ENCODE measurements around the gene HLA-F.

The HLA-F gene

DNA sequence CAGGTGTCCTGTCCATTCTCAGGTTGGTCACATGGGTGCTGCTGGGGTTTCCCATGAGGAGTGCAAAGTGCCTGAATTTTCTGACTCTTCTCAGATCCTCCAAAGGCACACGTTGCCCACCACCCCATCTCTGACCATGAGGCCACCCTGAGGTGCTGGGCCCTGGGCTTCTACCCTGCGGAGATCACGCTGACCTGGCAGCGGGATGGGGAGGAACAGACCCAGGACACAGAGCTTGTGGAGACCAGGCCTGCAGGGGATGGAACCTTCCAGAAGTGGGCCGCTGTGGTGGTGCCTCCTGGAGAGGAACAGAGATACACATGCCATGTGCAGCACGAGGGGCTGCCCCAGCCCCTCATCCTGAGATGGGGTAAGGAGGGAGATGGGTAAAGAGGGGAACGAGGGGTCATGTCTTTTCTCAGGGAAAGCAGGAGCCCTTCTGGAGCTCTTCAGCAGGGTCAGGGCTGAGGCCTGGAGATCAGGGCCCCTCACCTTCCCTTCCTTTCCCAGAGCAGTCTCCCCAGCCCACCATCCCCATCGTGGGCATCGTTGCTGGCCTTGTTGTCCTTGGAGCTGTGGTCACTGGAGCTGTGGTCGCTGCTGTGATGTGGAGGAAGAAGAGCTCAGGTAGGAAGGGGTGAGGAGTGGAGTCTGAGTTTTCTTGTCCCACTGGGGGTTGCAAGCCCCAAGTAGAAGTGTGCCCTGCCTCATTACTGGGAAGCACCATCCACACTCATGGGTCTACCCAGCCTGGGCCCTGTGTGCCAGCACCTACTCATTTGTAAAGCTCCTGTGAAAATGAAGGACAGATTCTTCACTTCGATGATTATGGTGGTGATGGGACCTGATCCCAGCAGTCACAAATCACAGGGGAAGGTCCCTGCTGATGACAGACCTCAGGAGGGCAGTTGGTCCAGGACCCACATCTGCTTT is 2.0 kb downstream of the HLA-F start:
- no peak for DNase-seq

GRCh38 chr6:29726001-29726400 is 2.8 kb downstream of the HLA-F start:
- DNase-seq = no peak

DNA sequence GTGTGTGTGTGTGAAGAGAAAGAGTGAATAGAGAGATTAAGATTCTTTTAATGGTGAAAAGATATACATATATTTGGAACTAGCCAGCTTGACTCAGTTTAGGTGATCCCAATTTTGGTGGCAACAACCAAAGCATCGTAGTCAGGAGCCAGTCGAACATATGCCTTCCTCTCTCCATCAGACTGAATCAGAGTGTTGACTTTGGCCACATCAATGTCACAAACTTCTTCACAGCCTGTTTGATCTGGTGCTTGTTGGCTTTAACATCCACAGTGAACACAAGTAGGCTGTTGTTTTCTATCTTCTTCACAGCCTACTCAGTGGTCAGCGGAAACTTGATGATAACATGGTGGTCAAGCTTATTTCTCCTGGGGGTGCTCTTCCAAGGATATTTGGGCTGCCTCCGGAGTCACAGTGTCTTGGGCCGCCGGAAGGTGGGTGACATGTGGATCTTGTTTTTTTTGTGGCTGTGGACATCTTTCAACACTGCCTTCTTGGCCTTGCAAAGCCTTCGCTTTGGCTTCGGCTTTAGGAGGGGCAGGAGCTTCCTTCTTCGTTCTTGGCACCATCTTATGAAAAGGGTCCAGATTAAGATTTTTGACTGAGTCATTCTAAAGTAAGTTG is 3.4 kb downstream of the HLA-F start:
- DNase-seq = no peak

DNA sequence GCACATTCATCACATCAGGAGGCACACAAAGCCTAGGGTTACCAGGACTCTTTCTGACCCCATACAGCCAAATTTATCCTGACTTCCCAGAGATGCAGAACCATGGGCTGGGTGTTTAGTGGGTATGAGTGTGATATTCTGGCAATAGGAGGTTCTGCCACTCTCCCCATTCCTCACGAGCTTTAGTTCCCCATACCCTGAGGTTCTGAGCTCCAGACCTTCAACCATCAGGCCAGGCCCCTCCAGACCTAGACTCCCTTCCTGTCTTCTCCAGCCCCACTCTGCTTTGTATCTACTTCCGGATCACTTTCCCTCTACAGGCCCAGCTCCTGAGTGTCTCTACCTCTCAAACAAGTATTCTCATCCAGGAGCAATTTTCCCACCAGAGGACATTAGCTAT is 4.4 kb downstream of the HLA-F start:
- DNase-seq = no peak

- DNase-seq = no peak
Observed at GRCh38 chr6:29728173-29728874, 5.1 kb downstream of the HLA-F start.

DNA sequence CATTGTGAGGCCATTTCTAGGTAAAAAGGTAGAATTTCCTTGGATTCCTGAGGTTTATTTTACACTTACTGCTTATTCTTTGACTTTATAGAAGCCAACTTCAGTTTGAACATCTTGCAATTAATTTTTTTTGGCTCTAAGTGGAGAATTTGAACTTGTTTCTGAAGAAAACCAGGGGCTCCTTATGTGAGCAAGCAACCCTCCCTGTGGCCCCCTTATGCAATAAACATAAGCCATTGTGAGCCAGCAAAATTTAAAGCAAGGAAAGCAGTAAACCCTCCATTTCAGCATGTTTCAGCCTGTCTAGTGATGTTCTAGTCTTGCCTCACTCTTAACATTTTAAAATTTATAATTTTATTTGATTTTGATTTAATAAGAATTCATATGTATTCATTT is 5.6 kb downstream of the HLA-F start:
- DNase-seq = no peak

GRCh38 chr6:29729774-29730328 is 6.6 kb downstream of the HLA-F start:
- DNase-seq = no peak

- DNase-seq = no peak
Observed at GRCh38 chr6:29730575-29731126, 7.4 kb downstream of the HLA-F start.

DNA sequence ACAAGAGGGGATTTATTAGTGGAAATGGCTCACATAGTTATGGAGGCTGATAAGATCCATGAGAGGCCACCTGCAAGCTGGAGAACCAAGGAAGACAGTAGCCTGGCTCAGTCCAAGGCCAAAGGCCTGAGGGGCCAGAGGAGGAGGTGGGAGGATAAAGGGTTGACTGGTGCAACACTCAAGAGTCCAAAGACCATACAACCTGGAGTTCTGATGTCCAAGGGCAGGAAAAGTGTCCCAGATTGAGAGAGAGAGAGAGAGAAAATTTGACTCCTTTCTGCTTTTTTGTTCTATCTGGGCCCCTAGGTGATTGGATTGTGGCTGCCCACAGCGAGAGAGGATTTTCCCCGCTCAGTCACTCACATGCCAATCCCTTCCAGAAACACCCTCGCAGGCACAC is 8.0 kb downstream of the HLA-F start:
- DNase-seq = no peak

GRCh38 chr6:29733057-29733456 is 9.8 kb downstream of the HLA-F start:
- DNase-seq = no peak

DNA sequence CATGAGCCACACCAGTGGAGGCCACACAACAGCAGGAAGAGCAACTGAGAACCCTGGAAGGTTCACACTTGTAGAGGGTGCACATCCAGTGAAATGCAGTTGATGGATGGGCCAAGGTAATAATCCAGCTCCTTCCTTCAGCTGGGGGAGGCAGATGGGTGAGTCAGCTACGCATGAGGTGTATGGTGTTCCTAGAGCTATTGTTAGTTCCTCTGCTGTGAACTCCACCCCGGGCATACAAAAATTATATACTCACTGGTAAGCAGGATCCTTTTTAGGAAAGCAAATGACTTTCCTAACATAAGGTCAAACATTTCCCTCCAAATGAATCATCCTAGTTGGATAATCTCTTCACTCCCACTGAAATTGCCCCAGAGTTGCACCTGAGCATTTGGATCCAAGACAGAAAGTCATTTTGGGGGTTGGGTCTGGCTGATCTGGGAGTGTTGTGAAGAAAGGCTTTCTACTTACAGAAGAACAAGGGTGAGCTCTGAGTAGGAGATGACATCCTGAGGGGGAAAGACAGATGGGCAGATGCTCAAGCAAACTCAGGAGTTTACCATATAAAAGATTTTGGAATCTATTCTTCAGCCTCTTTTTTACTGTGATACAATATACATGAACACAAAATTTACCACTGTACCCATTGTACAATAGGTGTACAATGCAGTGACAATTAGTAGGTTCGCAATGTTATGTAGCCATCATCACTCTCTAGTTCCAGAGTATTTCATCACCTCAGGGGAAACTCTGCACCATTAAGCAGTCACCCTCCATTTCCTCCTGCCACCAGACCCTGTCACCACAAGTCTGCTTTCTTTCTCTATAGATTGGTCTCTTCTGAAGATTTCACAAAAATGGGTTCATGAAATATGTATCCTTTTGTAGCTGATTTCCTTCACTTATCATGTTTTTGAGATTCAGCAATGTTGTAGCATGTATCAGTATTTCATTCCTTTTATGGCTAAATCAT is 11.1 kb downstream of the HLA-F start:
- no peak for DNase-seq

DNA sequence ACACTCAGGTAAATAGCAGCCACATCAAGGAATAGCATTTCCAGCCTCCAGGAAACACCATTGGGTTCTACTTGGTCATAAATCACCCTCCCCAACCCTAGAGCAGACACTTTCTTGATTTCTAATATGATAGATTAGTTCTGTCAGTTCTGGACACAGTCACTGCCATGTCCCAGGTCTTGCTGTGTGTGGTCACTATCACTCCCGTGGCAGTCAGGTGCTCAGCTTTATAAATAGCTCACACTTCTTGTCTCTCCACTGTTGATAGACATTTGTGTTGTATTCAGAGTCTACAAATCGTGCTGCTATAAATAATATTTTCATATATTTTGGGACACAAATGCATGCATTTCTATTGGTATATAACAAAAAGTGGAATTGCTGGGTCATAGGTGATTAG is 13.3 kb downstream of the HLA-F start:
- DNase-seq = no peak

- DNase-seq = peak; percentile 54
Observed at GRCh38 chr6:29737707-29738630, 14.7 kb downstream of the HLA-F start.

- no peak for DNase-seq
Observed at GRCh38 chr6:29739136-29739881, 16.1 kb downstream of the HLA-F start.

DNA sequence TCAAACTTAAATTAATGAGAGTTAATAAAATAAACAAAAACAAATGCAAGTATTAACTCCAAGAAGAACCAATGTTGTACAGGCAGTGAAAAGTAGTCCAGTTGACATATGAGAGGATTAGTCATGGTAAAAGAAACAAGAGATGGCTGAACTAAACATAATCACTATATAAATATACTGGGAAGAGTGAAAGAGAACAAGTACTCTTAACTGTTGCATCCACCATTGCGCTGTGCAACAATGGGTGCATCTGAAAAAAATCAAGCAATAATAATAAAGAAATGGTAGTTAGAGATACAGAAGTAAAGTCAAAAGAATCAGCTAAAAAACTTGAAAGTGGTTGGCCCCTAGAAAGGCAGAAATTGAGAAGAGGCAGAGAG is 16.6 kb downstream of the HLA-F start:
- no peak for DNase-seq

- DNase-seq = no peak
Observed at GRCh38 chr6:29741592-29741991, 18.4 kb downstream of the HLA-F start.

DNA sequence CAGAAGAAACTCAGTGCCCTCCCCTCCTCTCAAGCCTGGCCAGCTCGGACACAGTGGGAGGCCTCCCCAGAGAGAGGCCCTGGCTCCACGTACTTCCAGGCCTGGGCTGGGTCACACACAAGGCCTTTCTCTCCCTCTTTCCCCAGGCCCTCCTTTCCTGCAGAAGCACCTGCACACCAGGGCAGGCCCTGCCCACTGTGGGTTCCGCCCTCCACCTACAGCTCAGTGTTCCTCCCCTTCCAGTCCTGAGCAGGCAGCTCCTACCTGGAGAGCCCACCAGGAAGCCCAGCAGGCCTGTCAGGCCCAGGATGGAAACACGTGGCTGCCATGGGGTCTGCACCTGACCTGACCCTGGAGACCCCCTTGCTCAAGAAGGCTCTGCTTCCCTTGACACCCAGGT is 18.9 kb downstream of the HLA-F start:
- no peak for DNase-seq

DNA sequence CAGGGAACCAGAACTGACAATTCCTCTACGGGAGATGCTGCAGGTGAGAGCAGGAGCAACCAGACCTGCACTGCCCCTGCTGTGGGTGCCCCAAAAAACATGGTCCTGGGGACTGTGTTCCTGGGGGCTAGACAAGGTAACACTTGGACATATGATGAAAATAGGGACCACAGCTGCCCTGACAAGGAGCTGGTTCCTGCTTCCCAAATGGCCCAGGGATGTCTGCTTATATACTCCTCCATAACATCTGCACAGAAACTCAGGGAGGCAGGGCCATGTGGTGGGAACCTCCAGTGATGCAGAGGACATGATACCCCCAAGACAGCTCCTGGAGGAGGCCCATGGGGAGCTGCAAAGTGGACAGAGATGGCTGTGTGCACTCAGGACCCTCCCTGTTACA is 19.8 kb downstream of the HLA-F start:
- DNase-seq = no peak

DNA sequence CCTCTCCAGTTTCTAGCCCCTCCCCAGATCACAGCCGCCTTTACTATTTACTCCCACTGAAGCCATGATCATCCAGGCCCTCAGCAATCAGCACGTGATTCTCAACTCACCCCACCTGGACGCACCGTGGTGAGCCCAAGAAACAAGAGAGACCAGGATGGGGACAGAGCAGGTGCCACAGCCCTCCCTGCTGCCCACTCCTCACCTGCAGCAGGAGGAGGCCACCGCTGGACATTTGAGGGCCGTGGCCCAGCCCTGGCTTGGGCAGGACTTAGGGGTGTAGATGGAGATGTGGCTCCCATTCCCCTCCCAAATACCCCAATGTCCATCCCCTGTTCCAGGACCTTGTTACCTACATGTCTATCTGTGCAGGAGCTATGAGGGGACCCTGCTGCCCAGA is 20.3 kb downstream of the HLA-F start:
- DNase-seq = no peak

GRCh38 chr6:29744131-29744530 is 20.9 kb downstream of the HLA-F start:
- no peak for DNase-seq

Data from NCI-H69 (cell line).